Measurements from ENCODE around the gene FRS3.

- TF ChIP-seq CTCF (conservative IDR thresholded peaks at IDR 0.05; ENCODE audit: low read length): no peak
- TF ChIP-seq EZH2phosphoT487 (IDR thresholded peaks at IDR 0.05; ENCODE audit: borderline replicate concordance): no peak
Measured at GRCh38 chr6:41748542-41748941, 31.2 kb downstream of the FRS3 start.
